GM19025 (cell line): ENCODE data around the gene GEMIN7.
A peak's percentile ranks its signal among the peaks of the same experiment; 100 is the strongest.

ENCODE experiments used
- ATAC-seq: cut with Tn5 transposase; IDR thresholded peaks from one replicate; pipeline ENCODE4 v1.9.1; 2021; ENCODE audit warnings: mild to moderate bottlenecking, low read depth, moderate library complexity; ENCODE audit not compliant: unreplicated experiment

Gene GEMIN7

GRCh38 chr19:45079063-45079910, at the start of gene GEMIN7:
Gene GEMIN7 (plus strand): TSS chr19:45079260. CDS start chr19:45090115, 10,855 bp downstream.
- ATAC-seq, result no peak

DNA sequence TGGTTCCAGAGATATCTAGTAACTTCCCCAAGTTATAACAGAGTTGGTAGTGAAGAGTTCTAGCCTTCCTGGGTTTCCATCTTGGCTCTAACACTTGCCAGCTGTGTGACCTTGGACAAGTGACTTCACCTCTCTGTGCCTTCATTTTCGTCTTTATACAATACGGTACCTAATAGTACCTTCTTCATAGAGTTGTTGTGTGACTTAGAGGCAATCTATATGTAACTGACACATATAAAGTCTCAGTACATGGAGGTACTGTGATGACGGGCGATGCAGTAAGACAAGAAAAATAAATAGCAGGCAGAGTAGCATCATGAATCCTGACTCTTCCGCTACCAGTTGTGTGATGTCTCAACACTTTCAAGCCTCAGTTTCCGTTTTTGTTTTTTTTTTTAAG, 48.2 kb upstream of the GEMIN7 start:
- ATAC-seq, result no peak

DNA sequence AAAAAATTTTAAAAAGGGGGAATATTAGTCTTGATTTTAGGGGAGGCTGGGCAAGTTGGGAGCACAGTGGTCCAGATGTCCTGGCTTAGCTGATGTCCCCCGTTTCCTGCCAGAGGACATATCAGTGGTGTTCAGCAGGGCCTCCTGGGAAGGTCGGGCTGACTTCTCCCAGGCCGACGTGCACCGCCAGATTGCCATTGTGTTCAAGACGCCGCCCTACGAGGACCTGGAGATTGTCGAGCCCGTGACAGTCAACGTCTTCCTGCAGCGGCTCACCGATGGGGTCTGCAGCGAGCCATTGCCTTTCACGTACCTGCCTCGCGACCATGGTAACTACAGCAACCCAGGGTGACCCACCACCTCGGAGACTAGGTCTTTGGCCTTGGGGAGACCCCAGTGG, 46.6 kb upstream of the GEMIN7 start:
- ATAC-seq, result no peak

DNA sequence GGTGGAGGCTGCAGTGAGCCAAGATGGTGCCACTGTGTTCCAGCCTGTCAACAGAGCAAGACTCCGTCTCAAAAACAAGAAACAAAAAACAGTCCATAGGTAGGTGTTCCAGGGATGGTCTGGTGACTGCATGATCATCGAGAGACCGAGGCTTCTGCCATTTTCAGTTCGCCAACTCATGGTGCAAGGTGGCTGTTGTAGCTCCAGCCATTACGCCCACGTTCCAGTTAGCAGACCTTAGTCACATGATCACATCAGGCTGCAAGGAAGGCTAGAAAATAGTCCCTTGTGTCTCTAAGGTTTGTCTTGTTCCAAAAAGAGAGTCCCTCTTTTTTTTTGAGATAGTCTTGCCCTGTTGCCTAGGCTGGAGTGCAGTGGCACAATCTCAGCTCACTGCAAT, 43.3 kb upstream of the GEMIN7 start:
- ATAC-seq, result no peak

- no peak for ATAC-seq
These were observed 41.5 kb upstream of the GEMIN7 start for GRCh38 chr19:45037393-45038169.

GRCh38 chr19:45038931-45039893, 39.8 kb upstream of the GEMIN7 start, which contains the start of gene CLASRP:
Gene CLASRP (plus strand): TSS chr19:45039045. CDS start chr19:45040213, 1,168 bp downstream.
- peak; percentile 88 for ATAC-seq

GRCh38 chr19:45040059-45040771, 38.8 kb upstream of the GEMIN7 start:
- ATAC-seq, result no peak

DNA sequence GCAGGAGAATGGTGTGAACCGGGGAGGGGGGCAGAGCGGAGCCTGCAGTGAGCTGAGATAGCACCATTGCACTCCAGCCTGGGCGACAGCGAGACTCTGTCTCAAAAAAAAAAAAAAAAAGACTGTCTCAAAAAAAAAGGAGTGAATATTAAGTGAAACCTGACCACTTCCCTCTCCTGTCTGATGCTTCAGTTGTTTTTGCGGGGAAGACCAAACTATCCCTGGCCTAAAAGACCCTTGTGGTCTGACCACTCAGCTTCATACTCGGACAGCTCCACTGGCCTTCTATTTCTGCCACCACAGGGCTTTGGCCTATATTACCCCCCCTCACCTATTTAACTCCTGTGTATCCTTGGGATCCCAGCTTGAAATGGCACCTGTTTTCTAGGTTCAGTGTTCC, 37.9 kb upstream of the GEMIN7 start:
- ATAC-seq, result no peak

DNA sequence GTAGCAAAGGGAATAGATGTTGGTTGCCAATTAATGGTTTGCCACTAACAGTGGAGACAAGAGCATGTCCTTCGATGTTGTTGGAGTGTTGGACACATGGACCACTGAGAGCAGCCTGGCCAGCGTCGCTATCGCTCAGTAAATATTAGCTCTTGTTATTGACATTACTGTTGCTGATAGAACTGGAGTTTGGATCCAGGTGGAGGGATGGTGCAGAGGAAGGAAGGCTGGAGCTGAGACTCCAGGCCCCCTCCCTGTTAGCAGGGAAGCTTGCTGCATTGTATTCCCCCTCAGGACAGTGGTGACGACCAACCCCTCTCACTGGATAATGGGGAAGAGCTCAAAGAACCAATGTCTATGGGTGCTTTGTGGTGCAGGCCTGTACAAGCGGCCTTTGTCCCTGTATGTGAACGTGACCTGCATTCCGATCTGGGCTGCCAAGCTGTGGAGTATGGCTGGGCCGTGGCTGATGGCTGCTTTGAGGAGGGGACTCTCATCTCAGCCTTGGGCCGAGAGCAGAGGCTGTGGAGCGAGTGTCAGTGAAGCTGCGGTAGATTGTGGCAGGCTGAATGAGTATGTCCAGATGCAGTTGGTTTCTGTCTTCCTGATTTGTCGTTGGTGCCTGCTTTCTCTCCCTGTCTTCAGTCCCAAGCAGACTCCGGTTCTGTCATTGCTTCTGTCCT, 33.2 kb upstream of the GEMIN7 start:
- no peak for ATAC-seq

DNA sequence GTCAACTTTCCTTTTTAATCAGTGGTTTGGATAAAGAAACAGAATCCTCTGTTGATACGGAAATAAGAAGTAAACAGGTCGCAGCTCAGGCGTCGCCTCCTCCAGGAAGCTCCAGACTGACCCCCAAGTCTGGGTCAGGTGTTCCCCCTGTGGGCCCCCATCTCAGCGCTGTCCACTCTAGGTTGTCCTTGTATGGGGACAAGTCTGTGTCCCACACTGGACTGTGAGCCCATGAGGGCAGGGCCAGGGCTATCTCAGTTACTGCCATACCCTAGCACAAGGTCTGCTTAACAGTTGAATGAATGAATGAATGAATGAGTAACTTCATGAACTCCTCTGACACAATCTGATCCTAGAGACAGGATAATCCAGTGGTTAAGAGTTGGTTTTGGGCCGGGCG, 32.7 kb upstream of the GEMIN7 start:
- ATAC-seq, result no peak

GRCh38 chr19:45047188-45047797, 31.8 kb upstream of the GEMIN7 start:
- no peak for ATAC-seq

DNA sequence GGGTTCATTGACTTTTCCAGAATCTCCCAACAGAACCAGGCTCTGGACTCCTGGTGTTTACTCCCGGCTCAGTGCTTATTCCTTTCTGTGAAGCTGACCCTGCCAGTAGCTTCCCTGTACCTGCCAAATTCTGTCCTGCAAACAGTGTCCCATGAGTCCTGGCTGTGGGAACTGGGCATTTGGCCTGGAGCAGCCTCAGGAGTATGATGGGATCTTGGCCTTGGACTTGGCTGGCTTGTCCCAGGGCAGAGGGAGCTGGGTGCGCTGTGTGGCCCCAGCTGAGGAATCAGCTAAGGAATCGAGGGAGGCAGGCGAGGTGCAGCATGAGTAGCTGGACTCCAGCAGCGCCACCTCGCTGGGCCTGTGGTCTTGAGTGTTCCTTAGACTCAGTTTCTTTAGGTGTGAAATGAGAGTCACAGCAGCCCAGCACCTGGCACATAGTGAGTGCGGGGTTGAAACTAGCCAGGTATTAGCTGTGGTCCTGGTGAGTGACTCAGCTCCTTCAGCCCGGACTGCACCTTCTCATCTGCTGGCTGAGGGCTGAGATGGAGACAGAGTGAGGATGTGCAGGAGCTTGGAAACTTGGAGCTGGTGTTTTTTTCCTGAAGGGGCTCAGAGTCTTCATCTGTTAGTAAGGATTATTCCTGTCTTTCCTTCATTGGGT, 29.9 kb upstream of the GEMIN7 start:
- ATAC-seq, result no peak

GRCh38 chr19:45050036-45050435, 29.0 kb upstream of the GEMIN7 start:
- ATAC-seq, result no peak

DNA sequence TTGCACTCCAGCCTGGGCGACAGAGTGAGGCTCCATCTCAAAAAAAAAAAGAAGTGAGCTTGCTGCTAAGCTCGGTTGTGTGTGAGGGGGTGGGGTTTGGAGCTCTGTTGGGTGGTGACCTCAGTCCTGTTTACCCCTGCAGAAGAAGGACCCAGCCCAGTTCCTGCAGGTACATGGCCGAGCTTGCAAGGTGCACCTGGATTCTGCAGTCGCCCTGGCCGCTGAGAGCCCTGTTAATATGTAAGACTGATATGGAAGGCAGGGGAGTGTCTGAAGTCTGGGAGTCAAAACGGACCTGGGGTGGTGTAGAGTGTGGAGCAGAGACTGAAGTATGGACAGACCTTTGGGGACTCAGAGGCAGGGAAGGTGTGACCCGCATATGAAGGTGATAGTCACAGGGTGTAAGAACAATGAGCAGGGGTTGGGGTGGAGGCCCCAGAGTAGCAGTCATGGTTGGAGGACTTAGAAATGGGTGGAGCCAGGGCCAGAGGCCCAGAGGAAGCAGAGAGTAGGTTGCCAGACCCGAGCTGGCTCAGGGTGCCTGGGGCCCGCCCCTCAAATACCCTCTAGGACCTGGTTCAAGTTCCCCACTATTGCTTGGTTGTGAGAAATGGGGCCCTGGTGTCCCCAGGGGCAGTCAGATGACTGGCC, 27.0 kb upstream of the GEMIN7 start:
- ATAC-seq, result no peak

GRCh38 chr19:45056831-45057230, 22.2 kb upstream of the GEMIN7 start:
- ATAC-seq, result no peak

GRCh38 chr19:45057444-45057843, 21.6 kb upstream of the GEMIN7 start:
- ATAC-seq, result no peak

DNA sequence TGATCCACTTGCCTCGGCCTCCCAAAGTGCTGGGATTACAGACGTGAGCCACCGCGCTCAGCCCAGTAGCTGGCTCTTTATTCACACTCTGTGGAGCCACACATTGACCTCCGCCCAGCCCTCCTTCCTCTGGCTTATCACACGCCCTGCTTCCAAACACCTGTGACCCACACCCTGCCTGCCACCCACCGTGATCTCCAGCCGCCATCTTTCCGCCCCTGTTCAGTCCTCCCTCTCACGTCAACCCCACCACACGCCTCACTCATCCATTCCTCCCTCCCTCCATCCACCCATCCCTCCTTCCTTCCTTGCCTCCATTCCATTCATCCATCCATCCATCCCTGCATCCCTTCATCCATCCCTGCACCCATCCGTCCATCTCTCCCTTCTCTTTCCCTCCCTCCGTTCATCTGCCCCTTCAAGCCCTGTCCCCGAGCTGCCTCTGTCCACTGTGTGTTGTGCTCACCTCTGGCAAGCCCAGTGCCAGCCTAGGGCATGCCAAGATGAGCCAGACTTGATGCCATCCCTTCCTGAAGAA, 20.4 kb upstream of the GEMIN7 start:
- ATAC-seq, result no peak
